Measurements from ENCODE around the gene CYBA. TPM values are rescaled to one million over a fixed set of nuclear protein-coding genes. Genes with fewer than 3 reads are reported as not detected.

The CYBA gene
- total RNA-seq, 2 donors from 2014 or later = 169 to 295 TPM

DNA sequence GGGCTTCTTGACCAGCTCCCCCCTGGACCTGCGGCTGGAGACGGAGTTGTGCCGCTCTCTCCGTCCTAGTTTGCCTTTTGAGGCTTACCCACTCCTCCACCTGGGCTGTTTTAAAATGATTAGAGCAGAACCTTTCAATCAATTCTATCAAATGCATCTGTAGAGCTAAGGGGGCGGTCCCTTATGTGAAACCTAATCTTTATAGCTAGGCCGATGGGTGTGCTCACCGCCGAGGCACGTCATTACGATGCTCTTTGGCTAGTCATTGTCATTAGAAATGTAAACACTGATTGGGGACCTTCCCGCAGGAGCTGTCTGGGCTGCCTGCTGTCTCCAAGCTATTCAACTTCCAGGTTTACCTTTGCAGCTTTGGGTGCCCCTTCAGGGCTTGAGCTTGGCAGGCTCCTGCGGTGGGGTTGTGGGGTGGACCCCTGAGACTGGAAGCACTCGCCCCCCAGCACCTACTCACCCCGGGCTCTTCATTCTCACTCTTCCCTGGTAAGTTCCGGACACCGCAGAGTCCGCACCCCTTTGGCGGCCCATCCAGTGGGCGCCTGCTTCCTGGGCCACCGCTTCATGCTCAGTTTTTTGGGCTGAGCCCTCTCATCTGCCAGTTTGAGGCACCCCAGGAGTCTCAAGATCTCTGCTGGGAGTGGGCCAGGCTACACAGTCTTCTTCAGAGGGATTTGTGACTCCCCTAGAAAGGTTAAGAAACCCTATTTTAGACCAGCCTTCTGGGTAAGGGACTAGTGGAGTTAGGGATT, 33.4 kb downstream of the CYBA start:
- peaks cover 2 to 13% of the 10 kb centered on the region in 2 donors for H3K4me1 ChIP-seq (ENCODE audit: control insufficient read depth in 1 of 2, low read depth in 2 of 2)
- DNase-seq (ENCODE audit: low spot score) = no peak
- TF ChIP-seq CTCF (IDR thresholded peaks at IDR 0.05) = no peak
- peaks cover 13% of the 10 kb centered on the region for H3K36me3 ChIP-seq
- H3K9me3 ChIP-seq = no peaks in the 10 kb centered on the region
- no peak overlapping the region for H3K27ac ChIP-seq
- no peaks in the 10 kb centered on the region for H3K27me3 ChIP-seq (replicated peaks; ENCODE audit: insufficient read depth)
- no peak for ATAC-seq (ENCODE audit: insufficient number of reproducible peaks, low FRiP score, low read depth)
- H3K4me3 ChIP-seq = no peak overlapping the region

- DNase-seq (ENCODE audit: low spot score) = no peak
- Histone ChIP-seq H3K4me1 (ENCODE audit: control insufficient read depth in 1 of 2, low read depth in 2 of 2) (peaks cover 2 to 13% of the 10 kb centered on the region in 2 donors), H3K27ac (no peak overlapping the region), H3K27me3 (replicated peaks; ENCODE audit: insufficient read depth) (no peaks in the 10 kb centered on the region), H3K4me3 (no peak overlapping the region), H3K36me3 (peaks cover 8% of the 10 kb centered on the region), H3K9me3 (no peaks in the 10 kb centered on the region)
- no peak for ATAC-seq (ENCODE audit: insufficient number of reproducible peaks, low FRiP score, low read depth)
- no peak for TF ChIP-seq CTCF (IDR thresholded peaks at IDR 0.05)
Measured at GRCh38 chr16:88616736-88617135, 34.1 kb downstream of the CYBA start.

GRCh38 chr16:88616320-88616719, 34.5 kb downstream of the CYBA start:
- Histone ChIP-seq H3K4me1 (ENCODE audit: control insufficient read depth in 1 of 2, low read depth in 2 of 2) (peaks cover 2 to 13% of the 10 kb centered on the region in 2 donors), H3K27me3 (replicated peaks; ENCODE audit: insufficient read depth) (no peaks in the 10 kb centered on the region), H3K9me3 (no peaks in the 10 kb centered on the region), H3K4me3 (no peak overlapping the region), H3K27ac (no peak overlapping the region), H3K36me3 (peaks cover 8% of the 10 kb centered on the region)
- ATAC-seq (ENCODE audit: insufficient number of reproducible peaks, low FRiP score, low read depth) = no peak
- no peak for DNase-seq (ENCODE audit: low spot score)
- no peak for TF ChIP-seq CTCF (IDR thresholded peaks at IDR 0.05)

GRCh38 chr16:88614818-88615580, 35.9 kb downstream of the CYBA start:
- Histone ChIP-seq H3K4me1 (ENCODE audit: control insufficient read depth in 1 of 2, low read depth in 2 of 2) (peaks cover 2 to 13% of the 10 kb centered on the region in 2 donors), H3K27me3 (replicated peaks; ENCODE audit: insufficient read depth) (no peaks in the 10 kb centered on the region), H3K4me3 (no peak overlapping the region), H3K36me3 (peaks cover 18% of the 10 kb centered on the region), H3K27ac (peak overlapping the region in 1 of 2 donors; percentile 11), H3K9me3 (no peaks in the 10 kb centered on the region)
- no peak for DNase-seq (ENCODE audit: low spot score)
- ATAC-seq (ENCODE audit: insufficient number of reproducible peaks, low FRiP score, low read depth) = no peak
- no peak for TF ChIP-seq CTCF (IDR thresholded peaks at IDR 0.05)
